IMR-90 (cell line): ENCODE results near the gene MRPL11. TPM values are rescaled to one million over a fixed set of nuclear protein-coding genes. Genes with fewer than 3 reads are reported as not detected.

ENCODE experiments used
- ATAC-seq: fragments of 200-7000 bp; cut with Tn5 transposase; 2 replicates; pipeline ENCODE4 v1.9.1; 2020; ENCODE audit warnings: low read depth, mild to moderate bottlenecking, moderate library complexity
- BruUV-seq: library from RNA; stranded (reverse); fragments of 400-500 nt; replicated peaks from 2 replicates; lab custom pipeline; 2021; lab: Mats Ljungman, UMichigan
- CTCF ChIA-PET: fragments of 300-600 bp; formaldehyde crosslinking; extraction: SDS; loops from one replicate; lab custom pipeline; 2021; ENCODE audit warnings: antibody characterized with exemption; lab: Yijun Ruan, JAX
- POLR2A ChIA-PET: fragments of 300-600 bp; sonication (Branson Sonifier 250); formaldehyde crosslinking; loops from one replicate; lab custom pipeline; 2022; ENCODE audit warnings: antibody characterized with exemption; ENCODE audit not compliant: unreplicated experiment; lab: Charles Lee
- DNase-seq: peaks from one replicate; pipeline ENCODE4 v3.0.0; 2013
- H2AFZ ChIP-seq: replicated peaks from 2 replicates; pipeline ENCODE3; 2013; ENCODE audit warnings: low read length, mild to moderate bottlenecking; ENCODE audit not compliant: poor library complexity
- H2AK5ac ChIP-seq: 2 replicates; pipeline ENCODE4 v1.6.1; 2013; ENCODE audit warnings: low read depth, low read length, inconsistent platforms
- H2AK9ac ChIP-seq: replicated peaks from 2 replicates; pipeline ENCODE3; 2013; ENCODE audit warnings: mild to moderate bottlenecking, low read depth, low read length, moderate library complexity; ENCODE audit not compliant: poor library complexity
- H2BK120ac ChIP-seq: 2 replicates; pipeline ENCODE4 v1.6.1; 2013; ENCODE audit warnings: low read depth, low read length, inconsistent platforms
- H2BK15ac ChIP-seq: 3 replicates; pipeline ENCODE4 v1.6.1; 2013; ENCODE audit warnings: low read depth, low read length, inconsistent platforms
- H2BK20ac ChIP-seq: 2 replicates; pipeline ENCODE4 v1.6.1; 2013; ENCODE audit warnings: low read depth, mild to moderate bottlenecking, inconsistent platforms, low read length, moderate library complexity
- H2BK5ac ChIP-seq: 2 replicates; pipeline ENCODE4 v1.6.1; 2013; ENCODE audit warnings: mild to moderate bottlenecking, low read depth, low read length, inconsistent platforms; ENCODE audit not compliant: poor library complexity, severe bottlenecking
- H3K14ac ChIP-seq: replicated peaks from 2 replicates; pipeline ENCODE4 v1.6.1; 2013; ENCODE audit warnings: low read depth, low read length, inconsistent platforms
- H3K18ac ChIP-seq: 2 replicates; pipeline ENCODE4 v1.6.1; 2013; ENCODE audit warnings: low read depth, low read length, control low read depth
- H3K23ac ChIP-seq: 2 replicates; pipeline ENCODE4 v1.6.1; 2013; ENCODE audit warnings: low read depth, low read length, inconsistent platforms
- H3K27ac ChIP-seq: 2 replicates; pipeline ENCODE4 v1.5.1; 2013; ENCODE audit warnings: mild to moderate bottlenecking, control low read depth, low read length; ENCODE audit not compliant: insufficient read depth
- H3K27me3 ChIP-seq: 2 replicates; pipeline ENCODE4 v1.6.1; 2013; ENCODE audit warnings: low read length; ENCODE audit not compliant: control insufficient read depth, insufficient read depth
- H3K36me3 ChIP-seq: 2 replicates; pipeline ENCODE4 v1.6.1; 2013; ENCODE audit warnings: low read length, mixed read lengths; ENCODE audit not compliant: control insufficient read depth, insufficient read depth
- H3K4ac ChIP-seq: 2 replicates; pipeline ENCODE4 v1.6.1; 2013; ENCODE audit warnings: low read depth, low read length, inconsistent platforms
- H3K4me1 ChIP-seq: 2 replicates; pipeline ENCODE4 v1.6.1; 2013; ENCODE audit warnings: low read length, mixed read lengths; ENCODE audit not compliant: control insufficient read depth, insufficient read depth
- H3K4me2 ChIP-seq: 2 replicates; pipeline ENCODE4 v1.6.1; 2013; ENCODE audit warnings: low read depth, mild to moderate bottlenecking, control low read depth, low read length, moderate library complexity
- H3K4me3 ChIP-seq: 2 replicates; pipeline ENCODE4 v1.5.1; 2013; ENCODE audit warnings: low read depth, mild to moderate bottlenecking, control low read depth, low read length, moderate library complexity; ENCODE audit not compliant: insufficient read depth
- H3K56ac ChIP-seq: 2 replicates; pipeline ENCODE4 v1.6.1; 2013; ENCODE audit warnings: low read length, inconsistent platforms; ENCODE audit not compliant: insufficient read depth; ENCODE audit errors: extremely low read depth
- H3K79me1 ChIP-seq, 2 experiments: 2 replicates each; pipeline ENCODE4 v1.6.1; 2013; ENCODE audit warnings: low read length in 2 of 2, inconsistent platforms in 1 of 2, low read depth in 1 of 2
- H3K9ac ChIP-seq: 2 replicates; pipeline ENCODE4 v1.6.1; 2013; ENCODE audit warnings: low read depth, low read length, control low read depth
- H3K9me1 ChIP-seq: 2 replicates; pipeline ENCODE4 v1.6.1; 2013; ENCODE audit warnings: low read length, inconsistent platforms; ENCODE audit not compliant: insufficient read depth
- H3K9me3 ChIP-seq: 2 replicates; pipeline ENCODE4 v1.6.1; 2013; ENCODE audit warnings: low read length; ENCODE audit not compliant: control insufficient read depth, insufficient read depth
- H4K20me1 ChIP-seq: 2 replicates; pipeline ENCODE4 v1.6.1; 2013; ENCODE audit warnings: low read length, inconsistent platforms; ENCODE audit not compliant: insufficient read depth
- H4K5ac ChIP-seq: 2 replicates; pipeline ENCODE4 v1.6.1; 2013; ENCODE audit warnings: mild to moderate bottlenecking, low read depth, low read length, control low read depth
- H4K8ac ChIP-seq, 2 experiments: 2 replicates each; pipeline ENCODE4 v1.6.1; 2013; ENCODE audit warnings: low read depth in 2 of 2, low read length in 2 of 2, control low read depth in 1 of 2, inconsistent platforms in 1 of 2
- H4K91ac ChIP-seq: 2 replicates; pipeline ENCODE4 v1.6.1; 2013; ENCODE audit warnings: low read depth, low read length, inconsistent platforms; ENCODE audit not compliant: insufficient read depth
- CEBPB ChIP-seq: IDR thresholded peaks from 2 replicates; pipeline ENCODE4 v1.6.1; 2012; ENCODE audit warnings: low read depth, low read length, improper control_type of control experiment
- CHD1 ChIP-seq: IDR thresholded peaks from 2 replicates; pipeline ENCODE4 v1.6.1; 2012; ENCODE audit warnings: low read depth, low read length, improper control_type of control experiment
- ELK1 ChIP-seq: fragments of 150-350 bp; IDR thresholded peaks from 2 replicates; pipeline ENCODE4 v1.6.1; 2016; ENCODE audit warnings: low read depth, mild to moderate bottlenecking, low read length, moderate library complexity, borderline replicate concordance
- FOS ChIP-seq: fragments of 150-350 bp; IDR thresholded peaks from 2 replicates; pipeline ENCODE4 v1.6.1; 2016; ENCODE audit warnings: low read depth, low read length
- MAFK ChIP-seq: IDR thresholded peaks from 2 replicates; pipeline ENCODE4 v1.6.1; 2012; ENCODE audit warnings: low read depth, low read length, improper control_type of control experiment
- MAZ ChIP-seq: IDR thresholded peaks from 2 replicates; pipeline ENCODE4 v1.6.1; 2012; ENCODE audit warnings: low read depth, mild to moderate bottlenecking, low read length, improper control_type of control experiment, moderate library complexity, borderline replicate concordance
- MXI1 ChIP-seq: IDR thresholded peaks from 2 replicates; pipeline ENCODE4 v1.6.1; 2012; ENCODE audit warnings: low read depth, mild to moderate bottlenecking, low read length, moderate library complexity, borderline replicate concordance
- POLR2A ChIP-seq: IDR thresholded peaks from 2 replicates; pipeline ENCODE4 v1.6.1; 2012; ENCODE audit warnings: mild to moderate bottlenecking, low read depth, low read length
- RAD21 ChIP-seq: IDR thresholded peaks from 2 replicates; pipeline ENCODE4 v1.6.1; 2012; ENCODE audit warnings: low read length, improper control_type of control experiment
- RCOR1 ChIP-seq: IDR thresholded peaks from 2 replicates; pipeline ENCODE4 v1.6.1; 2012; ENCODE audit warnings: mild to moderate bottlenecking, low read length, improper control_type of control experiment; ENCODE audit not compliant: insufficient replicate concordance
- RFX5 ChIP-seq: IDR thresholded peaks from 2 replicates; pipeline ENCODE4 v1.8.0; 2012; ENCODE audit warnings: low read depth, mild to moderate bottlenecking, low read length, moderate library complexity
- USF2 ChIP-seq: fragments of 150-350 bp; IDR thresholded peaks from 2 replicates; pipeline ENCODE4 v1.6.1; 2017; ENCODE audit warnings: mild to moderate bottlenecking, antibody characterized with exemption, low read length, low read depth
- WGBS, 2 experiments: methylation state at CpG; one replicate each; pipeline versions ENCODE4 v1.1.5 to v1.1.7; 2013; ENCODE audit warnings: missing lambda C conversion rate in 2 of 2; ENCODE audit not compliant: insufficient read length in 1 of 2; ENCODE audit errors: extremely low coverage in 2 of 2; 5-methylcytosine and 5-hydroxymethylcytosine counted together
- dilution Hi-C: fragments of 300-500 bp; cut with HindIII; formaldehyde crosslinking; loops from one replicate; pipeline ENCODE4 v1.14.3; 2018; ENCODE audit warnings: low sequenced_read_pairs; ENCODE audit not compliant: unreplicated experiment
- in situ Hi-C: fragments of 300-500 bp; cut with MboI; formaldehyde crosslinking; loops from 3 replicates; pipeline ENCODE4 v1.14.3; 2019; ENCODE audit warnings: low sequenced_read_pairs, inconsistent platforms, mixed read lengths
- intact Hi-C: fragments of 100-400 bp; cut with micrococcal nuclease; formaldehyde crosslinking; loops from 2 replicates; pipeline ENCODE4 v1.10.0; 2022
- polyA plus RNA-seq, 3 experiments: library from polyadenylated mRNA; depleted of rRNA; stranded (reverse); fragments of >200 nt; gene quantifications; 2 replicates each; pipeline ENCODE4 v1.2.3, GENCODE V29; 2012; ENCODE audit warnings: low replicate concordance in 1 of 3
- total RNA-seq: library from RNA; depleted of rRNA; stranded (reverse); fragments of >200 nt; gene quantifications from 2 replicates; pipeline ENCODE4 v1.2.3, GENCODE V29; 2012

The MRPL11 gene
- total and polyA plus RNA-seq, 2 of the 4 experiments (the other 2 are of a cell fraction) = 45.5 to 45.6 TPM

GRCh38 chr11:66472054-66472453 lies 33.4 kb upstream of the MRPL11 start:
- H3K9ac ChIP-seq = no peak overlapping the region
- no peak overlapping the region for H2AFZ ChIP-seq
- ChIA-PET POLR2A (interaction anchor here (0.6 kb wide), 1 partner anchor 126 kb away, joined by 4 read pairs; no protein-coding TSS in a partner anchor), CTCF (no interaction called here)
- no peak overlapping the region for H3K4me2 ChIP-seq
- WGBS, 2 experiments = 88% methylated on average over 6 of the region's 9 CpGs; no CpG with 5 or more reads in 1 of the 2 experiments
- no peak overlapping the region for H3K4me3 ChIP-seq
- H3K27me3 ChIP-seq = no peaks in the 10 kb centered on the region
- H3K9me3 ChIP-seq = no peaks in the 10 kb centered on the region
- dilution Hi-C loops = no loop called here
- H4K20me1 ChIP-seq = no peaks in the 10 kb centered on the region; the same call in 1 of the 2 replicates
- H3K23ac ChIP-seq = no peak overlapping the region
- no peak overlapping the region for H3K18ac ChIP-seq
- in situ Hi-C loops = no loop called here
- H3K56ac ChIP-seq = no peak overlapping the region
- H2BK15ac ChIP-seq = no peak overlapping the region
- peaks cover 20 to 32% of the 10 kb centered on the region in 2 experiments for H3K79me1 ChIP-seq
- peaks cover 8% of the 10 kb centered on the region; the same call in 1 of the 2 replicates for H3K4me1 ChIP-seq
- no peak overlapping the region for H2BK5ac ChIP-seq
- H3K27ac ChIP-seq = no peak overlapping the region
- no peak overlapping the region for H4K8ac ChIP-seq
- no peak overlapping the region for H2BK120ac ChIP-seq
- BruUV-seq = no TSS peak
- no peak for TF ChIP-seq MAZ
- TF ChIP-seq POLR2A = no peak
- no peak for TF ChIP-seq CHD1
- no peak for TF ChIP-seq MXI1
- TF ChIP-seq MAFK = no peak
- TF ChIP-seq RCOR1 = no peak
- no peak for TF ChIP-seq ELK1
- no peak for TF ChIP-seq USF2
- TF ChIP-seq RFX5 = no peak
- TF ChIP-seq FOS = no peak
- TF ChIP-seq RAD21 = no peak
- TF ChIP-seq CEBPB = no peak
- no peak overlapping the region for H2BK20ac ChIP-seq
- H2AK9ac ChIP-seq = no peak overlapping the region
- DNase-seq = no peak
- intact Hi-C loops = no loop called here
- H4K91ac ChIP-seq = no peak overlapping the region
- peaks cover 35% of the 10 kb centered on the region for H3K36me3 ChIP-seq
- H3K4ac ChIP-seq = no peak overlapping the region
- H4K5ac ChIP-seq = no peak overlapping the region
- H2AK5ac ChIP-seq = no peak overlapping the region
- H3K14ac ChIP-seq = no peak overlapping the region
- H3K9me1 ChIP-seq = peaks cover 8% of the 10 kb centered on the region
- no peak for ATAC-seq
